ENCODE measurements around the gene MCM3.

GRCh38 chr6:52284460-52285176, at the start of gene MCM3:
- TF ChIP-seq, protein P1, sequence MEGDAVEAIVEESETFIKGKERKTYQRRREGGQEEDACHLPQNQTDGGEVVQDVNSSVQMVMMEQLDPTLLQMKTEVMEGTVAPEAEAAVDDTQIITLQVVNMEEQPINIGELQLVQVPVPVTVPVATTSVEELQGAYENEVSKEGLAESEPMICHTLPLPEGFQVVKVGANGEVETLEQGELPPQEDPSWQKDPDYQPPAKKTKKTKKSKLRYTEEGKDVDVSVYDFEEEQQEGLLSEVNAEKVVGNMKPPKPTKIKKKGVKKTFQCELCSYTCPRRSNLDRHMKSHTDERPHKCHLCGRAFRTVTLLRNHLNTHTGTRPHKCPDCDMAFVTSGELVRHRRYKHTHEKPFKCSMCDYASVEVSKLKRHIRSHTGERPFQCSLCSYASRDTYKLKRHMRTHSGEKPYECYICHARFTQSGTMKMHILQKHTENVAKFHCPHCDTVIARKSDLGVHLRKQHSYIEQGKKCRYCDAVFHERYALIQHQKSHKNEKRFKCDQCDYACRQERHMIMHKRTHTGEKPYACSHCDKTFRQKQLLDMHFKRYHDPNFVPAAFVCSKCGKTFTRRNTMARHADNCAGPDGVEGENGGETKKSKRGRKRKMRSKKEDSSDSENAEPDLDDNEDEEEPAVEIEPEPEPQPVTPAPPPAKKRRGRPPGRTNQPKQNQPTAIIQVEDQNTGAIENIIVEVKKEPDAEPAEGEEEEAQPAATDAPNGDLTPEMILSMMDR (IDR thresholded peaks at IDR 0.05; ENCODE audit: low read depth, low read length): no peak
- no peak for TF ChIP-seq EZH2phosphoT487 (IDR thresholded peaks at IDR 0.05; ENCODE audit: low read depth)

Data from OCI-LY3 (cell line).